ENCODE results near the gene CD74. TPM values are rescaled to one million over a fixed set of nuclear protein-coding genes. Genes with fewer than 3 reads are reported as not detected.

The CD74 gene
- total and polyA plus RNA-seq, 2 of the 13 experiments (the other 11 are each of a cell fraction or from before 2014, with no cell fraction given) = 34.1 to 84.4 TPM

DNA sequence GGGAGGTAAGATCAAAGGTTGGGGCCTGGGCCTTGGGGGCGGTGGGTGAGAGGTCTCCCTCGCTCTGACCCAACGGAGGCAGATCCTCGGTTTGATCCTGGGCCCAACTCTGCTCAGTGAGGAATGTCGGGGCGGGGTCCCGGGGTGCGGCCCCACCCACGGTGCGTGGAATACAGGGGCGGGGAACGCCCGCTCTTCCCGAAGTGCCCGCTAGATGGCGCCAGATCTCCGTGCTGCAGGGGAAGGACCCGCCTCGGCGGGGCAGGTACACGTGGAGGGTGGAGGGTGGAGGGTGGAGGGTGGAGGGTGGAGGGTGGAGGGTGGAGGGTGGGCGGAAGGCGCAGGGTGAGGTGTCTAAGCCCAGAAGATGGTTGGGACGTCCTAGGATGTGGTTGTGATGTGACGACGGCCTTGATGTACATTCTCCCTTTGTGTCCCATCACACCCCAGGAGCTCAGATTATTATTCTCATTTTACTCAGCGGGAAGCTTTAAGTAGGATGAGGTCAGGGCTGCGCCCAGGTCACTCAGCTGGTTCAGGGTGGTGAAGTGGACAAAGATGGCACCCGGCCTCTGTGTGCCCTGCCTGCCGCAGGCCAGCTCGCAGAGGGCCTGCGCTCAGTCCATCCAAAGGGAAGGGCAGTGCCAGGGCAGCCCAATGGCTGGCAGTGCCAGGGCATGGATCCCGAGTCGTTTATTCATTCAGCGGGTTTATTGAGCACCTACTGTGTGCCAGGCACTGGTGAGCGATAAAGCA is 46.3 kb upstream of the CD74 start (continued):
- TF ChIP-seq NONO (IDR thresholded peaks at IDR 0.05) = no peak
- 0 out of 2 replicates have a peak, but pooled peaks have one; percentile 30 for TF ChIP-seq NONO (CRISPR knock-in tag; conservative IDR thresholded peaks at IDR 0.05)
- TF ChIP-seq KDM5A (IDR thresholded peaks at IDR 0.05; ENCODE audit: borderline replicate concordance, low read length) = peak; percentile 65
- TF ChIP-seq ELF1 (CRISPR knock-in tag; IDR thresholded peaks at IDR 0.05) = 0 out of 2 replicates have a peak, but pooled peaks have one; percentile 16
- TF ChIP-seq, protein P1, sequence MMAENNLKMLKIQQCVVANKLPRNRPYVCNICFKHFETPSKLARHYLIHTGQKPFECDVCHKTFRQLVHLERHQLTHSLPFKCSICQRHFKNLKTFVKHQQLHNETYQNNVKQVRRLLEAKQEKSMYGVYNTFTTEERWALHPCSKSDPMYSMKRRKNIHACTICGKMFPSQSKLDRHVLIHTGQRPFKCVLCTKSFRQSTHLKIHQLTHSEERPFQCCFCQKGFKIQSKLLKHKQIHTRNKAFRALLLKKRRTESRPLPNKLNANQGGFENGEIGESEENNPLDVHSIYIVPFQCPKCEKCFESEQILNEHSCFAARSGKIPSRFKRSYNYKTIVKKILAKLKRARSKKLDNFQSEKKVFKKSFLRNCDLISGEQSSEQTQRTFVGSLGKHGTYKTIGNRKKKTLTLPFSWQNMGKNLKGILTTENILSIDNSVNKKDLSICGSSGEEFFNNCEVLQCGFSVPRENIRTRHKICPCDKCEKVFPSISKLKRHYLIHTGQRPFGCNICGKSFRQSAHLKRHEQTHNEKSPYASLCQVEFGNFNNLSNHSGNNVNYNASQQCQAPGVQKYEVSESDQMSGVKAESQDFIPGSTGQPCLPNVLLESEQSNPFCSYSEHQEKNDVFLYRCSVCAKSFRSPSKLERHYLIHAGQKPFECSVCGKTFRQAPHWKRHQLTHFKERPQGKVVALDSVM (CRISPR knock-in tag; IDR thresholded peaks at IDR 0.05) = no peak
- no peak for TF ChIP-seq SMAD9 (CRISPR knock-in tag; IDR thresholded peaks at IDR 0.05)
- TF ChIP-seq, protein P2, sequence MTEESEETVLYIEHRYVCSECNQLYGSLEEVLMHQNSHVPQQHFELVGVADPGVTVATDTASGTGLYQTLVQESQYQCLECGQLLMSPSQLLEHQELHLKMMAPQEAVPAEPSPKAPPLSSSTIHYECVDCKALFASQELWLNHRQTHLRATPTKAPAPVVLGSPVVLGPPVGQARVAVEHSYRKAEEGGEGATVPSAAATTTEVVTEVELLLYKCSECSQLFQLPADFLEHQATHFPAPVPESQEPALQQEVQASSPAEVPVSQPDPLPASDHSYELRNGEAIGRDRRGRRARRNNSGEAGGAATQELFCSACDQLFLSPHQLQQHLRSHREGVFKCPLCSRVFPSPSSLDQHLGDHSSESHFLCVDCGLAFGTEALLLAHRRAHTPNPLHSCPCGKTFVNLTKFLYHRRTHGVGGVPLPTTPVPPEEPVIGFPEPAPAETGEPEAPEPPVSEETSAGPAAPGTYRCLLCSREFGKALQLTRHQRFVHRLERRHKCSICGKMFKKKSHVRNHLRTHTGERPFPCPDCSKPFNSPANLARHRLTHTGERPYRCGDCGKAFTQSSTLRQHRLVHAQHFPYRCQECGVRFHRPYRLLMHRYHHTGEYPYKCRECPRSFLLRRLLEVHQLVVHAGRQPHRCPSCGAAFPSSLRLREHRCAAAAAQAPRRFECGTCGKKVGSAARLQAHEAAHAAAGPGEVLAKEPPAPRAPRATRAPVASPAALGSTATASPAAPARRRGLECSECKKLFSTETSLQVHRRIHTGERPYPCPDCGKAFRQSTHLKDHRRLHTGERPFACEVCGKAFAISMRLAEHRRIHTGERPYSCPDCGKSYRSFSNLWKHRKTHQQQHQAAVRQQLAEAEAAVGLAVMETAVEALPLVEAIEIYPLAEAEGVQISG (CRISPR knock-in tag; IDR thresholded peaks at IDR 0.05) = 0 out of 2 replicates have a peak, but pooled peaks have one; percentile 23
- TF ChIP-seq HDAC2 (CRISPR knock-in tag; IDR thresholded peaks at IDR 0.05) = peak; percentile 22; the same call in 1 of the 2 replicates
- TF ChIP-seq SOX6 (IDR thresholded peaks at IDR 0.05) = no peak
- peak; percentile 29; the same call in 1 of the 2 replicates for TF ChIP-seq SOX6 (CRISPR knock-in tag; IDR thresholded peaks at IDR 0.05)

Data from HepG2 (cell line).